ENCODE measurements around the gene ZNF343. TPM values are rescaled to one million over a fixed set of nuclear protein-coding genes. Genes with fewer than 3 reads are reported as not detected.

Gene ZNF343
- total RNA-seq, 1 donor from 2014 or later: 9.2 TPM

DNA sequence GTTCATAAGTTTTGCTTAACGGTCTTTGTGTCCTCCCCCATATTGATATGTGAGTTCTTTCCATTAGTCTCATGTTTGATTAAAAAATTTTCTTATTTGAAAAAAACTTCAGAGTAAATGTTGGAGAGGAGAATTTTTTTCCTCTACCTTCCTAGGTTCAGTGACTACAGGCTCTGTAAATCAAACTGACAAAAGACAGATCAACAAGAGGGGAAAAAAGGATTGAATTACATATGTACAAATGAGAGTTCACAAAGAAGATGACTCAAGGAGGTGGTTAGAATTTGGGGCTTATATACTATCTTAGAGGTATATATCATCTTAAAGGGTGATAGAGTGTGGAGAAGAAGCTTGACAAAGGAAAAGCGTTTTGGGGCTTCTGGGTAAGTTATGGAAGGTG lies 33.2 kb upstream of the ZNF343 start:
- Histone ChIP-seq H3K4me3 (ENCODE audit: low read depth, low read length) (no peak overlapping the region), H3K27me3 (ENCODE audit: control insufficient read depth, insufficient read depth, low read length) (peaks cover 6% of the 10 kb centered on the region), H3K36me3 (ENCODE audit: control insufficient read depth, insufficient read depth, low read length) (no peaks in the 10 kb centered on the region)
- no peak for FAIRE-seq
- TF ChIP-seq, protein P1, sequence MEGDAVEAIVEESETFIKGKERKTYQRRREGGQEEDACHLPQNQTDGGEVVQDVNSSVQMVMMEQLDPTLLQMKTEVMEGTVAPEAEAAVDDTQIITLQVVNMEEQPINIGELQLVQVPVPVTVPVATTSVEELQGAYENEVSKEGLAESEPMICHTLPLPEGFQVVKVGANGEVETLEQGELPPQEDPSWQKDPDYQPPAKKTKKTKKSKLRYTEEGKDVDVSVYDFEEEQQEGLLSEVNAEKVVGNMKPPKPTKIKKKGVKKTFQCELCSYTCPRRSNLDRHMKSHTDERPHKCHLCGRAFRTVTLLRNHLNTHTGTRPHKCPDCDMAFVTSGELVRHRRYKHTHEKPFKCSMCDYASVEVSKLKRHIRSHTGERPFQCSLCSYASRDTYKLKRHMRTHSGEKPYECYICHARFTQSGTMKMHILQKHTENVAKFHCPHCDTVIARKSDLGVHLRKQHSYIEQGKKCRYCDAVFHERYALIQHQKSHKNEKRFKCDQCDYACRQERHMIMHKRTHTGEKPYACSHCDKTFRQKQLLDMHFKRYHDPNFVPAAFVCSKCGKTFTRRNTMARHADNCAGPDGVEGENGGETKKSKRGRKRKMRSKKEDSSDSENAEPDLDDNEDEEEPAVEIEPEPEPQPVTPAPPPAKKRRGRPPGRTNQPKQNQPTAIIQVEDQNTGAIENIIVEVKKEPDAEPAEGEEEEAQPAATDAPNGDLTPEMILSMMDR (IDR thresholded peaks at IDR 0.05; ENCODE audit: insufficient read depth, low read length, severe bottlenecking): no peak
- DNase-seq (ENCODE audit: low read depth): no peak

DNA sequence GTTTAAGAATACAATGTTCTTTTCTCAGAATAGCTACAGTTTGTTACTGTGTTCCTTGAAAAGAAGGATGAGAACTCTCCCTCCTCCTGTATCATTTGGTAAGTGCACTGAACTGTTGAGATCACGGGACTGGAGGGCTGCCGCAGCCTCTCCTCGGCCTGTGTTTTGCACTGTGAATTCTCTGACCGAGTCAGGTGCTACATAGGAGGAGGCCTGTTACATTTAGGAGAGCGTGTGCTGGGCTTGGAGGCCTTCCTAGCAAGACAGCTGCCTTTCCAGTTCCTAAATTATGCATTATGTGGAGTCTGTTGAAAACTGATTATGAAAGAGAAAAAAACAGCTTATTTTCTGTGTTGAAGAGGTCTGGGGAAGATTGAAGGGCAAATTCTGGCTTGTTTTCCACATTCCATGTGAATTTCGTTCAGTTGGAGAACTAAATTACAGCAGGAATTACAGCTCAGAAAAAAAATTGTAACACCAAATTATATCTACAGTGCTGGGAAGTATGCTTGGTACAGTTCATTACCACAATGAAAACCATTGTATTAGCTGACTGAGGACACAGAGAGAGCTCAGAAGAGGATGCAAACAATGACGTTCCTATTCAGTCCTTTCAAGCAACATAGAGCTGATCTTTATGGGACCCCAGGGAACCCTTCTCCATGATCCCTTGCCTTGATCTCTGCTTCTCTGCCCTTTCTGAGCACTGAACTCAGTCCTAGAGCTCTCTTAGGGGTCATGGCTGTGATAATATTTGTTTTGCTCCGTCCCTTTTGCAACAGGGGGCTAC lies 30.4 kb upstream of the ZNF343 start:
- TF ChIP-seq, protein P1 (IDR thresholded peaks at IDR 0.05; ENCODE audit: insufficient read depth, low read length, severe bottlenecking): no peak
- H3K36me3 ChIP-seq (ENCODE audit: control insufficient read depth, insufficient read depth, low read length): no peaks in the 10 kb centered on the region
- DNase-seq (ENCODE audit: low read depth) (no peak), FAIRE-seq (no peak)
- peaks cover 10% of the 10 kb centered on the region for H3K27me3 ChIP-seq (ENCODE audit: control insufficient read depth, insufficient read depth, low read length)
- no peak overlapping the region for H3K4me3 ChIP-seq (ENCODE audit: low read depth, low read length)

DNA sequence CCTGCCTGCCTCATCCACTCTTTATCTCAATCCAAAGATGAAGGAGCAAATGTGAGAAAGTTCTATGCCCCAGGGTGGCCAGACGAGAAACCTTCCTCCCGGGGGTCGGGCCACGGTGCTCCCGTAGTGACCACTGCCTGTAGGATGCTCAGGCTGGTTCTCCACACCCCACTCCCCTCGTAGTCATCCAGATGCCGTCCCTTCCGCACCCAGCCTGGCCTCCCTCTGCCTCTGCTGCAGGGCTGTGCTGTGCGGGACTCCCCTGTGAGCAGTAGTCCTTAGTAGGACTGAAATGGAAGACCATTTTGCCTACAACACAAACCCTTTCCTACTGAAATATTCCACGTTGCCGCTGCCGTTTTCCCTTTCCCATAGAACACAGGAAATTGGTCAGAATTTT lies 29.6 kb upstream of the ZNF343 start:
- TF ChIP-seq, protein P1 (IDR thresholded peaks at IDR 0.05; ENCODE audit: insufficient read depth, low read length, severe bottlenecking): no peak
- no peak for FAIRE-seq
- Histone ChIP-seq H3K27me3 (ENCODE audit: control insufficient read depth, insufficient read depth, low read length) (peaks cover 9% of the 10 kb centered on the region), H3K36me3 (ENCODE audit: control insufficient read depth, insufficient read depth, low read length) (no peaks in the 10 kb centered on the region), H3K4me3 (ENCODE audit: low read depth, low read length) (no peak overlapping the region)
- no peak for DNase-seq (ENCODE audit: low read depth)

DNA sequence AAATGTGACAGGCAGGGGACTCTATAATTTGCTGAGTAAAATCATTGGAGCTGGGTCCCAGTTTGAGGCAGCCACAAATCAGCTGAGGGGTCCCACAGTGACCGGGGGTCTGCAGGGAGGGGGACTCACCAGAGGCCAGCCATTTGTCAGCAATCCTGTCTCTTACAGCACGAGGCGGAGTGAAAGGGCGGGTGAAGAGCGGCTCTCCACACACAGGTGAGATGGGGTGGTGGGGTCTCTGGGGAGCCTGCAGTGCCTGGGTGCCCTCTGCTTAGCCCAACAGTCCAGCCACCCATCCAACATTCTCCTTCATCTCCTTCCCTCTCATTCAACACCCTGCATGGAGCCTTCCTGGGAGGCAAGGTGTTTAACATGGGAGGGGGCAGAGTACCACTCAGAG lies 28.4 kb upstream of the ZNF343 start:
- H3K27me3 ChIP-seq (ENCODE audit: control insufficient read depth, insufficient read depth, low read length): peaks cover 7% of the 10 kb centered on the region

DNA sequence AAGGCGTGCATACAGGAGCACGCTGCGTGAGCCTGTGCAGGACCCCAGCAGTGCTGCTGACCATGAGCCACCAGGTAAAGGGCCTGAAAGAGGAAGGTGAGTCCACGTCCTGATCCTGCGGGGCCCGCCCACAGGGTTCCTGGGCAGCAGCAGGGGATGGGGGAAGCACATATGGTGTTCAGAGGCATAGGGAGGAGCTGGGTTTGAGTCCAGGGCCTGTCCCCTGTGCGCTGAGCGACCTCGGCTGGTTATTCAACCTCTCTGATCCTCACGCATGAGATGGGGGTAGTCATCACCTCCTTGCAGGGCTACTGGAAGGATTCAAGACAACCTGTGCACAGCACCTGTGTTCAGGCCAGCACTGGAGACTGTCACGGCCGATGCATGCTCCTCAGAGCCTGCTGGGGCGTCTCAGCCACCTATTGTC lies 27.9 kb upstream of the ZNF343 start, which contains the start of gene TMC2:
Gene TMC2, plus strand, starts transcription at position 14 of the 427 bp plus-strand sequence. Its CDS starts 49 bp downstream, at position 63.
- no peak within 1 kb of the TSS for H3K4me3 ChIP-seq (ENCODE audit: low read depth, low read length)
- TF ChIP-seq, protein P1 (IDR thresholded peaks at IDR 0.05; ENCODE audit: insufficient read depth, low read length, severe bottlenecking): no peak
- H3K36me3 ChIP-seq (ENCODE audit: control insufficient read depth, insufficient read depth, low read length): no peaks in the 10 kb centered on the region
- DNase-seq (ENCODE audit: low read depth) (no peak), FAIRE-seq (no peak)
- peaks cover 7% of the 10 kb centered on the region for H3K27me3 ChIP-seq (ENCODE audit: control insufficient read depth, insufficient read depth, low read length)

More for the DNA sequence above, 28.4 kb upstream of the ZNF343 start:
- TF ChIP-seq, protein P1 (IDR thresholded peaks at IDR 0.05; ENCODE audit: insufficient read depth, low read length, severe bottlenecking): no peak
- Histone ChIP-seq H3K36me3 (ENCODE audit: control insufficient read depth, insufficient read depth, low read length) (no peaks in the 10 kb centered on the region), H3K4me3 (ENCODE audit: low read depth, low read length) (no peak overlapping the region)
- FAIRE-seq (no peak), DNase-seq (ENCODE audit: low read depth) (no peak)
